Measurements from ENCODE around the gene TRIM66. TPM values are rescaled to one million over a fixed set of nuclear protein-coding genes. Genes with fewer than 3 reads are reported as not detected.

Gene TRIM66
- total and polyA plus RNA-seq, 2 experiments from 2014 or later, result 1.4 to 4.7 TPM

DNA sequence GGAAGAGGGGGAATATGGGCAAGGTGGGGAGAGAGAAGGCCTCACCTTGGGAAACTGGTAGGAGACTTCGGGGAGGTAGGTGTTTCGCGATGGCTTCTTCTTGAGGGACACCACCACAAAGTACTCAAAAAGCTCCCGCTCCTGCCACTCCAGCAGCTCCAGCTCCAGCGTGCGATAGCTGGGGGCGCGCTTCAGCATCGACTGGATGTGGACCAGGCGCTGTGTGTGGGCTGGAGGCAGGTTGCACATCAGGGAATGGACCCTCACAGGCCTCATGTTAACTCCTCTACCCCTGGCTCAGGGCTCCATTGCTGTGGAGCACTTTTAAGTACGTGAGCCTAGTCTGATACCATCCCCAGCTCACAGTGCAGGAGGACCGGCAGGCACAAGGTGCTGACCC is 30.0 kb upstream of the TRIM66 start:
- no peak overlapping the region for H2AFZ ChIP-seq
- H3K4me2 ChIP-seq, result no peak overlapping the region
- DNase-seq (ENCODE audit: low spot score), result no peak
- H4K20me1 ChIP-seq (ENCODE audit: insufficient read depth, poor library complexity, severe bottlenecking), result no peaks in the 10 kb centered on the region
- 98% methylated on average over 12 of the region's 12 CpGs for WGBS (ENCODE audit: low lambda C conversion rate, missing lambda C conversion rate)
- no peaks in the 10 kb centered on the region for H3K9me3 ChIP-seq (ENCODE audit: low read depth)
- H3K4me3 ChIP-seq, result no peak overlapping the region
- H3K36me3 ChIP-seq (replicated peaks; ENCODE audit: insufficient read depth, low read depth), result no peaks in the 10 kb centered on the region
- no peaks in the 10 kb centered on the region for H3K27me3 ChIP-seq
- no peak for TF ChIP-seq EZH2 (IDR thresholded peaks at IDR 0.05; ENCODE audit: borderline replicate concordance)
- no peak for TF ChIP-seq EZH2phosphoT487 (IDR thresholded peaks at IDR 0.05; ENCODE audit: low read depth, severe bottlenecking, unreplicated experiment)
- TF ChIP-seq, protein P1, sequence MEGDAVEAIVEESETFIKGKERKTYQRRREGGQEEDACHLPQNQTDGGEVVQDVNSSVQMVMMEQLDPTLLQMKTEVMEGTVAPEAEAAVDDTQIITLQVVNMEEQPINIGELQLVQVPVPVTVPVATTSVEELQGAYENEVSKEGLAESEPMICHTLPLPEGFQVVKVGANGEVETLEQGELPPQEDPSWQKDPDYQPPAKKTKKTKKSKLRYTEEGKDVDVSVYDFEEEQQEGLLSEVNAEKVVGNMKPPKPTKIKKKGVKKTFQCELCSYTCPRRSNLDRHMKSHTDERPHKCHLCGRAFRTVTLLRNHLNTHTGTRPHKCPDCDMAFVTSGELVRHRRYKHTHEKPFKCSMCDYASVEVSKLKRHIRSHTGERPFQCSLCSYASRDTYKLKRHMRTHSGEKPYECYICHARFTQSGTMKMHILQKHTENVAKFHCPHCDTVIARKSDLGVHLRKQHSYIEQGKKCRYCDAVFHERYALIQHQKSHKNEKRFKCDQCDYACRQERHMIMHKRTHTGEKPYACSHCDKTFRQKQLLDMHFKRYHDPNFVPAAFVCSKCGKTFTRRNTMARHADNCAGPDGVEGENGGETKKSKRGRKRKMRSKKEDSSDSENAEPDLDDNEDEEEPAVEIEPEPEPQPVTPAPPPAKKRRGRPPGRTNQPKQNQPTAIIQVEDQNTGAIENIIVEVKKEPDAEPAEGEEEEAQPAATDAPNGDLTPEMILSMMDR (IDR thresholded peaks at IDR 0.05; ENCODE audit: poor library complexity), result no peak
- no peaks in the 10 kb centered on the region for H3K9me2 ChIP-seq (replicated peaks; ENCODE audit: insufficient read depth)
- peaks cover 13% of the 10 kb centered on the region for H3K4me1 ChIP-seq (ENCODE audit: insufficient read depth)
- no peak overlapping the region for H3K27ac ChIP-seq
- H3K79me2 ChIP-seq, result peaks cover 4% of the 10 kb centered on the region

DNA sequence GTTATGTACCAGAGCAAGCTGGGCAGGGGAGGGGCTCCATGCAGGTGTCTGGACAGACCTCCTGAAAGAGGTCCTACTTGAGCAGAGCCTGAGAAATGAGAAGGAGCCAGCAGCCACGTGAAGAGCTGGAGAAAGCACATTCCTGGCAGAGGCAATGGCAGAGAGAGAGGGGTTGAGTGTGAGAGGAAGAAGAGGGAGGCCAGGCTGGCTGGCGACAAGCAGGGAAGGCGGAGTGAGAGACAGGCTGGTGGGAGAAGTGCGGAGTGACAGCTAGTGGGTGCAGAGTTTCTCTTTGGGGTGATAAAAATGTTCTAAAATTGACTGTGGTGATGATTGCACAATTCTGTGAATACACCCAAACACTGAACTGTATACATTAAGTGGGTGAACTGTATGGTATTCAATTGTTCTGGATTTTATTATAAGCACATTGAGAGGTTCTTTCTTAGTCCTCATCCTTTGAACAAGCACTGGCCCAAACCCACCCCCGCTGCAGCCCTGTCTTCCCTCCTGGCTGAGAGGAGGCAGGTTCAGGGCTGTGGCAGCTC is 29.5 kb upstream of the TRIM66 start:
- no peak overlapping the region for H3K4me2 ChIP-seq
- no peaks in the 10 kb centered on the region for H3K36me3 ChIP-seq (replicated peaks; ENCODE audit: insufficient read depth, low read depth)
- no peak for DNase-seq (ENCODE audit: low spot score)
- peaks cover 8% of the 10 kb centered on the region for H3K4me1 ChIP-seq (ENCODE audit: insufficient read depth)
- H3K9me2 ChIP-seq (replicated peaks; ENCODE audit: insufficient read depth), result no peaks in the 10 kb centered on the region
- H3K4me3 ChIP-seq, result no peak overlapping the region
- H3K79me2 ChIP-seq, result peaks cover 4% of the 10 kb centered on the region
- 88% methylated on average over 5 of the region's 5 CpGs for WGBS (ENCODE audit: low lambda C conversion rate, missing lambda C conversion rate)
- no peaks in the 10 kb centered on the region for H4K20me1 ChIP-seq (ENCODE audit: insufficient read depth, poor library complexity, severe bottlenecking)
- no peaks in the 10 kb centered on the region for H3K9me3 ChIP-seq (ENCODE audit: low read depth)
- no peaks in the 10 kb centered on the region for H3K27me3 ChIP-seq
- no peak overlapping the region for H3K27ac ChIP-seq
- H2AFZ ChIP-seq, result no peak overlapping the region
- TF ChIP-seq, protein P1 (IDR thresholded peaks at IDR 0.05; ENCODE audit: poor library complexity), result no peak
- TF ChIP-seq EZH2phosphoT487 (IDR thresholded peaks at IDR 0.05; ENCODE audit: low read depth, severe bottlenecking, unreplicated experiment) (no peak), EZH2 (IDR thresholded peaks at IDR 0.05; ENCODE audit: borderline replicate concordance) (no peak)

DNA sequence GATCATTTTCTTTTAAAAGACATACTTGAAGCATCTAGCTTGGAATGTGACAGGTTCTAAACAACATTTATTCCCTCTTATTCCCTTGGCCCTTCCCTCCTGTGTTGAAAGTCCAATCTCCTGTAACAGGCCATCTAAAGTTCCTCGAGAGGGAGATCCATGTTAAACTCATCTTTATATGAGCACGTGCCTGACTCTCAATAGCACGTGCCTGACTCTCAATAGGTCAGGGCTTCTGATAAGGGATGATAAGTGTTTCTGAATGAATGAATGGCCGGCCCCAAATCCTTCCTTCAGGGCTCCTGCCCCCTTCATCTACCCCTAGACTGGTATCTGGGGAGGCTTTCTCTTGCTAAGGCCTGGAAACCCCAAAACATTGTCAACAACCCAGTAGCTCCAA is 27.3 kb upstream of the TRIM66 start:
- H3K27ac ChIP-seq, result peak overlapping the region; percentile 78
- no peak overlapping the region for H3K4me2 ChIP-seq
- no peaks in the 10 kb centered on the region for H4K20me1 ChIP-seq (ENCODE audit: insufficient read depth, poor library complexity, severe bottlenecking)
- no peaks in the 10 kb centered on the region for H3K79me2 ChIP-seq
- no peaks in the 10 kb centered on the region for H3K36me3 ChIP-seq (replicated peaks; ENCODE audit: insufficient read depth, low read depth)
- H2AFZ ChIP-seq, result no peak overlapping the region
- no peaks in the 10 kb centered on the region for H3K9me2 ChIP-seq (replicated peaks; ENCODE audit: insufficient read depth)
- DNase-seq (ENCODE audit: low spot score), result no peak
- WGBS (ENCODE audit: low lambda C conversion rate, missing lambda C conversion rate), result 96% methylated on average over 4 of the region's 4 CpGs
- TF ChIP-seq EZH2phosphoT487 (IDR thresholded peaks at IDR 0.05; ENCODE audit: low read depth, severe bottlenecking, unreplicated experiment), result no peak
- no peak for TF ChIP-seq EZH2 (IDR thresholded peaks at IDR 0.05; ENCODE audit: borderline replicate concordance)
- TF ChIP-seq, protein P1 (IDR thresholded peaks at IDR 0.05; ENCODE audit: poor library complexity), result no peak
- H3K27me3 ChIP-seq, result no peaks in the 10 kb centered on the region
- no peak overlapping the region for H3K4me3 ChIP-seq
- H3K9me3 ChIP-seq (ENCODE audit: low read depth), result no peaks in the 10 kb centered on the region
- peaks cover 8% of the 10 kb centered on the region for H3K4me1 ChIP-seq (ENCODE audit: insufficient read depth)

Data from hepatocyte (in vitro differentiated cells).